ENCODE data around the gene PUS1. TPM values are rescaled to one million over a fixed set of nuclear protein-coding genes. Genes with fewer than 3 reads are reported as not detected.
"Not testable (repeated sequence)": the region's sequence is repeated elsewhere in the genome, so short reads cannot be mapped to it uniquely, and the experiment has no call there.

Gene PUS1
- total RNA-seq: 92.1 and 100.0 TPM in 2 replicates

DNA sequence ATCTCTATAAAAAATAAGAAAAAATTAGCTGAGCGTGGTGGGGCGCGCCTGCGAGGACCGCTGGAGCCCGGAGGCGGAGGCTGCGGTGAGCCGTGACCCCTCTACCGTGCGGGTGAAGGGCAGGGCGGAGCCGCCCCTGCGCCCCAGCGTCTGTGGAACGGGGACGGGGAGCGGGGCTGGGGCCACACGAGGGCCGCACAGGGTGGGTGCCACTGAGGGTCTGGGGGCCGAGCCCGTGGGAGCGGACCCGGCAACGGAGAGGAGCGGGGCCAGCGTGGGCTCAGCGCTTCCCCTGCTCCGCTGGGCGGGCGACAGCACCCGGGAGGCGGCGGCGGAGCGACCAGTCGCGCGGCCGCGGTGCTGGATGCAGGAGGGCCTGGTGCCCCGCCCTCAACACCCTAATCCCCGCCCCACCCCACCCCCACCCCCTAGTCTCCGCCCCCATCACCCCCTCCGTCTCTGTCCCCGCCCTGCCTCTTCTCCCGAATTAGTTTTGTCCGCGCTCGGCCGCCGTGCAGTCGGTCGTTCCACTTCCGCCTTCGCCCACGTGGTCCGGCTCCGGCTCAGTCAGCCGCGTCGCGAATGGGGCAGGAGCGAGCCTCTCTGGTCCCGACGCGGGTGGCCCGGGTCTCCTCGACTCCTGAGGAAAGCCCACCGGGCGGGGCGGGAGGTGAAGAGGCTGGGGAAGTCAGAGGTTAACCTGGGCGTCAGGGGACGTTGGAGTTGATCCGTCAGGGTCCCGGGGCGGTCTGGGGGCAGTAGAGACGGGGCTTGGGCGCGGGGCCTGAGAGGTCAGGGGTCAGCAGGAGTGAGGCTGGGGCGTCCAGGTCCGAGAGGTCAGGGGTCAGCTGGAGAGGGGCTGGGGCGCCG lies at the start of gene PUS1:
PUS1 (plus strand) TSS at position 566 of the 870 bp plus-strand sequence. CDS start 447 bp downstream, outside the sequence.
- no peaks in the 10 kb centered on the region for H3K27me3 Mint-ChIP-seq (ENCODE audit: insufficient read depth)
- peaks cover 24% of the 10 kb centered on the region for H3K36me3 Mint-ChIP-seq (ENCODE audit: low read depth)
- H3K9me3 Mint-ChIP-seq: no peaks in the 10 kb centered on the region
- H3K27ac Mint-ChIP-seq: peak within 1 kb of the TSS; percentile 95
- intact Hi-C loops (cut with micrococcal nuclease): loop anchor here (1.0 to 10.0 kb wide), 5 partner anchors 20 to 256 kb away; partner anchors contain the start of genes EP400 and SFSWAP
- H3K4me1 Mint-ChIP-seq (ENCODE audit: low read depth): peaks cover 13% of the 10 kb centered on the region
- H3K4me3 Mint-ChIP-seq: peak within 1 kb of the TSS; percentile 98
- DNase-seq (ENCODE audit: low spot score): peak; percentile 93

DNA sequence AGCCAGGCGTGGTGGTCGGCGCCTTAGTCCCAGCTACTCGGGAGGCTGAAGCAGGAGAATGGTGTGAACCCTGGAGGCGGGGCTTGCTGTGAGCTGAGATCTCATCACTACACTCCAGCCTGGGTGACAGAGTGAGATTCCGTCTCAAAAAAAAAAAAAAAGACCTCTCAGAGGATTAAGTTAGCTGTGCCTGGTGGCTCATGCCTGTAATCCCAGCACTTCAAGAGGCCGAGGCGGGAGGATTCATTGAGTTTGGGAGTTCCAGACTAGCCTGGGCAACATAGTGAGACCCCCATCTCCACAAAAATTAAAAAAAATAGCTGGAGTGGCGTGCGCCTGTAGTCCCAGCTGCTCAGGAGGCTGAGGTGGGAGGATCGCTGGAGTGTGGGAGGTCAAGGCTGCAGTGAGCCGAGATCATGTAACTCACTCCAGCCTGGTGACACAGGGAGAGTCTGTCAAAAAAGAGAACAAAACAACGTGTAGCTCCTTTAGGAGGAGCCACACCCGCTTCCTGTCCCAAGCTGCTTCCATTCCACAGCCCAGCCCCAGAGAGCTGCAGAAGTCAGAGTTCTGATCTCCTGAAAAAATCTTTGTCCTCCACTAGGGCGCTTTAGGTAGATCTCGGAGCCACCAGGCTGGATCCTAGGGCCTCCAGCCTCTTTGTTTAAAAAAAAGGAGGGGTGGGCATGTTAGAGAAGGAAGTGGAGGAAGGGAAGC lies 46.1 kb upstream of the PUS1 start:
- no peaks in the 10 kb centered on the region for H3K4me1 Mint-ChIP-seq (ENCODE audit: low read depth)
- no peak overlapping the region for H3K4me3 Mint-ChIP-seq
- H3K36me3 Mint-ChIP-seq (ENCODE audit: low read depth): peaks cover 2% of the 10 kb centered on the region
- peaks cover 9% of the 10 kb centered on the region for H3K27me3 Mint-ChIP-seq (ENCODE audit: insufficient read depth)
- intact Hi-C loops (cut with micrococcal nuclease): no loop called here
- no peak overlapping the region for H3K27ac Mint-ChIP-seq
- no peak for DNase-seq (ENCODE audit: low spot score)
- H3K9me3 Mint-ChIP-seq: peaks cover 8% of the 10 kb centered on the region

- Mint-ChIP-seq H3K4me3 (no peak overlapping the region), H3K9me3 (peaks cover 8% of the 10 kb centered on the region), H3K36me3 (ENCODE audit: low read depth) (peaks cover 2% of the 10 kb centered on the region), H3K27me3 (ENCODE audit: insufficient read depth) (peaks cover 6% of the 10 kb centered on the region), H3K4me1 (ENCODE audit: low read depth) (no peaks in the 10 kb centered on the region), H3K27ac (no peak overlapping the region)
- no peak for DNase-seq (ENCODE audit: low spot score)
- intact Hi-C loops (cut with micrococcal nuclease): no loop called here
Measured at GRCh38 chr12:131883521-131883900, 45.6 kb upstream of the PUS1 start.

DNA sequence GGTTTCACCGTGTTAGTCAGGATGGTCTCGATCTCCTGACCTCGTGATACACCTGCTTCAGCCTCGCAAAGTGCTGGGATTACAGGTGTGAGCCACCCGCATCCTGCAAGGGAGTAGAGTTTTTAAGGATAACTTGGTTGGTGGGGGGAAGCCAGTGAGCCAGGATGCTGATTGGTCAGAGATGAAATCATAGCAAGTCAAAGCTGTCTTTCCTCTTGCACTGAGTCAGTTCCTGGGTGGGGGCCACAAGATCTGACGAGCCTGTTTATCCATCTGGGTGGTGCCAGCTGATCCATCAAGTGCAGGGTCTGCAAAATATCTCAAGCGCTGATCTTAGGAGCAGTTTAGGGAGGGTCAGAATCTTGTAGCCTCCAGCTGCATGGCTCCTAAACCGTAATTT lies 44.0 kb upstream of the PUS1 start:
- H3K4me1 Mint-ChIP-seq (ENCODE audit: low read depth); H3K36me3 Mint-ChIP-seq (ENCODE audit: low read depth); H3K4me3 Mint-ChIP-seq; H3K9me3 Mint-ChIP-seq; H3K27ac Mint-ChIP-seq; intact Hi-C loops (cut with micrococcal nuclease); DNase-seq (ENCODE audit: low spot score): not testable (repeated sequence)
- H3K27me3 Mint-ChIP-seq (ENCODE audit: insufficient read depth): peaks cover 16% of the 10 kb centered on the region

DNA sequence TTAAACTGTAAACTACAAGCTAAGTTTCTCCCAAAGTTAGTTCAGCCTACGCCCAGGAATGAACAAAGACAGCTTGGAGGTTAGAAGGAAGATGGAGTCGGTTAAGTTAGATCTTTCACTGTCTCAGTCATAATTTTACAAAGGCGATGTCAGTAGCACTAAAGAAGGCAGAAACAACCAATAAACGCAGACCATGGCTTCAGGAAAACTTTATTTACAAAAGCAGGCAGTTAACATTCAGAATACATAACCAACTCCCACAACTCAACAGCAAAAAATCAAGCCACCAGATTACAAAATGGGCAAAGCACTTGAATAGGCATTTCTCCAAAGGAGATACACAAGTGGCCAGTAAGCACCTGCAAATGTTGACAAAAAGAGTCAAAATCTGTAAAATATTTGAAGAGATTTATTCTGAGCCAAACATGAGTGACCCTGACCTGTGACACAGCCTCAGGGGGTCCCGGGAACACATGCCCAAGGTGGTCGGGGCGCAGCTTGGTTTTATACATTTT lies 43.5 kb upstream of the PUS1 start:
- peaks cover 2% of the 10 kb centered on the region for H3K36me3 Mint-ChIP-seq (ENCODE audit: low read depth)
- no peaks in the 10 kb centered on the region for H3K4me1 Mint-ChIP-seq (ENCODE audit: low read depth)
- no peak for DNase-seq (ENCODE audit: low spot score)

GRCh38 chr12:131891722-131892121 lies 37.4 kb upstream of the PUS1 start:
- not testable (repeated sequence) for H3K36me3 Mint-ChIP-seq (ENCODE audit: low read depth); H3K4me1 Mint-ChIP-seq (ENCODE audit: low read depth); H3K27ac Mint-ChIP-seq; DNase-seq (ENCODE audit: low spot score); H3K4me3 Mint-ChIP-seq; H3K9me3 Mint-ChIP-seq
- intact Hi-C loops (cut with micrococcal nuclease): loop anchor here (10.0 kb wide), 3 partner anchors 207 to 1017 kb away; partner anchors contain the start of gene RAN
- peaks cover 14% of the 10 kb centered on the region for H3K27me3 Mint-ChIP-seq (ENCODE audit: insufficient read depth)

More for the DNA sequence above, 43.5 kb upstream of the PUS1 start:
- H3K9me3 Mint-ChIP-seq: peaks cover 8% of the 10 kb centered on the region
- H3K27me3 Mint-ChIP-seq (ENCODE audit: insufficient read depth): peaks cover 16% of the 10 kb centered on the region
- H3K27ac Mint-ChIP-seq: no peak overlapping the region
- no peak overlapping the region for H3K4me3 Mint-ChIP-seq
- intact Hi-C loops (cut with micrococcal nuclease): no loop called here

DNA sequence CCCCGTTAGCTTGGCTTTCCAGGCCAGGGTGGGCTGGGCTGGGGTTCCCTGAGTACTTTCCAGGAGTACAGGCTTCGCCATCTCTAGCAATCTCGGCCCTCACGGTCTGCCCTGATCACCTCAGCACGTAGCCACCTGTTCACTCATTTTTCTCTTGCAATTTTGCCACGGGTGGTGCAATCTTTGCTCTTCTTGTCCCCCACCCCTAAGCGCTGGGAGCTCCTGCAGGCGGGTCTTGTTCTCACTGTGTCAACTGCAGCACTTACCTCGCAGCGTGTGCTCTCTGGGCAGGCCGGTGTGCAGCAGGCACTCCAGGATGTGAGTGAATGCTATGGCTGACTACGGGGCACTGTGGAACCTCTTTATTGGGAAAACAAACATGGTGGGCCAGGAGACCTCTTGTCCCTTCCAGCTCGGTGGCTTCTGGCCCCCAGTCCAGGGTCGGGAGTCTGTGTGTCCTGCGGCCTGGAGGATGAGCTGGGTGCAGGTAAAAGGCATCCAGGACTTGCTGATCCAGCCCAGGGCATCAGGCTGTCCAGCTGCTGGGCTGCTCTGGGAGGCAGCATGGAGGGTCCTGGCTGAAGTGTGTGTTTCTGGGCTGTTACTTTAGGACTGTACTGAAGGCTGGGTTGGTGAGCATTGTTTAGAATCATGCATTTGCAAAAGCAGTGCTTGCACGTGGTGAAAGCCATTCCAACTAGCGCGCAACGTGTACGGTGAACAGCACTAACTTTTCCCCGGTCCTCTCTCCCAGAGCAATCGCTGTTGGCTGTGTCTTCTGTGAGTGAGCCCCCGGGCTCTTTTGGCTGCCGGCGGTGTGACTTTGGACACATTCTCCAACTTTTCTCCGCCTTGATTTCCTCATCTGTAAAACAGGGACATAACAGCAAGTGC lies 36.1 kb upstream of the PUS1 start:
- H3K36me3 Mint-ChIP-seq (ENCODE audit: low read depth): no peaks in the 10 kb centered on the region
- DNase-seq (ENCODE audit: low spot score): no peak
- no peak overlapping the region for H3K27ac Mint-ChIP-seq
- H3K27me3 Mint-ChIP-seq (ENCODE audit: insufficient read depth): peaks cover 14% of the 10 kb centered on the region
- no peaks in the 10 kb centered on the region for H3K9me3 Mint-ChIP-seq
- intact Hi-C loops (cut with micrococcal nuclease): loop anchor here (10.0 kb wide), 3 partner anchors 208 to 1018 kb away; partner anchors contain the start of gene RAN
- H3K4me1 Mint-ChIP-seq (ENCODE audit: low read depth): no peaks in the 10 kb centered on the region
- peak overlapping the region; percentile 39 for H3K4me3 Mint-ChIP-seq

- Mint-ChIP-seq H3K36me3 (ENCODE audit: low read depth) (no peaks in the 10 kb centered on the region), H3K4me3 (peak overlapping the region; percentile 39), H3K27me3 (ENCODE audit: insufficient read depth) (peaks cover 12% of the 10 kb centered on the region), H3K4me1 (ENCODE audit: low read depth) (no peaks in the 10 kb centered on the region), H3K27ac (no peak overlapping the region), H3K9me3 (no peaks in the 10 kb centered on the region)
- DNase-seq (ENCODE audit: low spot score): no peak
- intact Hi-C loops (cut with micrococcal nuclease): loop anchor here (1.0 to 10.0 kb wide), 6 partner anchors 56 to 1019 kb away; partner anchors contain the start of genes EP400, MMP17 and RAN
Measured at GRCh38 chr12:131893605-131894312, 35.3 kb upstream of the PUS1 start.

DNA sequence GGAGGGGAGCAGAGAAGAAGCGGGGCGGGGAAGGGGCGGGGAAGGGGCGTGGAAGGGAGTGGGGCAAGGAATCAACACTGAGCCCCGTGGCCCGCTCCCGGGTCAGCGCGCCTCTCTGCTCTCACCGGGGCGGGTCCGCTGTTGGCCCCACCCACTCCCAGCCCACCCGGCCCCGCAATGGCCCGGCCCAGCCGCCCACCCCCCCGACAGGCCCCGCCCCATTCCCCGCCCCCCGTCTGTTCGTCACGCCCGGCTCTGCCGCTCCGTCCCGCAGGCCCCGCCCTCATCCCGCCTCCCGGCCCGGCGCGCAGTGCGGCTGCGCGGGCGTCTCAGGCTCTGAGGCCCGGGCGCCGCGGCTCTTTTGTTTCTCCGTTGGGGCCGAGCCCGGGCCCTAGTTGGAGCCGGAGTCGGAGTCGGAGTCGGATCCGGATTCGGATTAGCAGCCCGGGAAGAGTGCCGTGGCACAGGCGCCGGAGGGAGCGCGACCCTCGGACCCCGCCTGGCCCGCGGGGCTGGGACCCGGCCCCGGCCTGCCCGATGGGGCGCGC lies 34.7 kb upstream of the PUS1 start, which contains the start of gene ULK1:
ULK1 (plus strand) TSS at position 310 of the 548 bp plus-strand sequence. CDS start 380 bp downstream, outside the sequence.
- H3K9me3 Mint-ChIP-seq: no peaks in the 10 kb centered on the region
- peak within 1 kb of the TSS; percentile 78 for H3K27ac Mint-ChIP-seq
- intact Hi-C loops (cut with micrococcal nuclease): loop anchor here (1.0 to 10.0 kb wide), 6 partner anchors 55 to 1020 kb away; partner anchors contain the start of genes EP400, MMP17 and RAN

DNA sequence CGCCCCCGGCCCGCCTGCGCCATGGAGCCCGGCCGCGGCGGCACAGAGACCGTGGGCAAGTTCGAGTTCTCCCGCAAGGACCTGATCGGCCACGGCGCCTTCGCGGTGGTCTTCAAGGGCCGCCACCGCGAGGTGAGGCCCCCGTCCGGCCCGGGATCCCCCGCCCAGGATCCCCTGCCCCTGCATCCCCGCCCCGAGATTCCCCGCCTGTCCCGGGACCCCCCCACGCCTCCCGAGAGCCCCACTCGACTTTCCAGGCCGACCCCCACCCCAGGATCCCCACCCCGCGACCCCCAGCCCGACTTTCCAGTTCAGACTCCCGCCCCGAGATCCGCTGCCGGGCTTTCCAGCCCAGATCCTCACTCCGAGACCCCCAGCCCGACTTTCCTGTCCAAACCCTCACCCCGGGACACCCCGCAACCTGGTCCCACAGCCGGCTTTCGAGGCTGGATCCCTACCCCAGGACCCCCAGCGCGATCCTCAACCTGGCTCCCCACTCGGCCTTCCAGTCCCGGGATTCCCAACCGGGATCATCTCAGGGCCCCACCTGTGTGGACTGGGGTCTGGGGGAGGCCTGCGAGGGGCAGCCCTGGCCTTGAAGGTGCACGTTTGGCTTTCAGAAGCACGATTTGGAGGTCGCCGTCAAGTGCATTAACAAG lies 34.0 kb upstream of the PUS1 start:
- H3K4me1 Mint-ChIP-seq (ENCODE audit: low read depth): no peaks in the 10 kb centered on the region
- intact Hi-C loops (cut with micrococcal nuclease): loop anchor here (1.0 to 10.0 kb wide), 7 partner anchors 54 to 1020 kb away; partner anchors contain the start of genes EP400, MMP17, RAN and SFSWAP

More for the DNA sequence above, 34.7 kb upstream of the PUS1 start, which contains the start of gene ULK1:
- H3K4me3 Mint-ChIP-seq: peak within 1 kb of the TSS; percentile 86
- peaks cover 5% of the 10 kb centered on the region for H3K27me3 Mint-ChIP-seq (ENCODE audit: insufficient read depth)
- H3K4me1 Mint-ChIP-seq (ENCODE audit: low read depth): no peaks in the 10 kb centered on the region
- H3K36me3 Mint-ChIP-seq (ENCODE audit: low read depth): no peaks in the 10 kb centered on the region
- peak; percentile 91 for DNase-seq (ENCODE audit: low spot score)

DNA sequence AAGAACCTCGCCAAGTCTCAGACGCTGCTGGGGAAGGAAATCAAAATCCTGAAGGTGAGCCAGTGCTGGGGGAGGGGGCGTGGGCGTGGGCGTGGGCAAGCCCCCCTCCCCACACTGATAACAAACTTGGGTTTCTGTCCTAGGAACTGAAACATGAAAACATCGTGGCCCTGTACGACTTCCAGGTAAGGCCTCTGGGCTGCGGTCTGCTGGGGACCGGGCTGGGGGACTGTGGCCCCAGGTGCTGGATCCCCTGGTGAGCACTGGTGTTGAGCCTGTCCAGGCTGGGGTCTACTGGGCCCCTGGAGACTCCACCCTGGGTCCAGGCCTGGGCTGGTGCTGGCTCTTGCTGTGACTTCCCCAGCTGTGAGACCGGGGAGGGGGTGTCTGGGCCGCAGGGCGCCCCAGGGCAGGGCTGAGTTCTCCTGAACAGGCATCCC lies 33.4 kb upstream of the PUS1 start:
- peak overlapping the region; percentile 86 for H3K4me3 Mint-ChIP-seq
- no peak for DNase-seq (ENCODE audit: low spot score)
- no peaks in the 10 kb centered on the region for H3K9me3 Mint-ChIP-seq
- intact Hi-C loops (cut with micrococcal nuclease): loop anchor here (1.0 to 10.0 kb wide), 5 partner anchors 34 to 1021 kb away; partner anchors contain the start of genes PUS1, RAN and SFSWAP
- H3K36me3 Mint-ChIP-seq (ENCODE audit: low read depth): no peaks in the 10 kb centered on the region
- peaks cover 2% of the 10 kb centered on the region for H3K27me3 Mint-ChIP-seq (ENCODE audit: insufficient read depth)
- no peaks in the 10 kb centered on the region for H3K4me1 Mint-ChIP-seq (ENCODE audit: low read depth)
- peak overlapping the region; percentile 78 for H3K27ac Mint-ChIP-seq

More for the DNA sequence above, 34.0 kb upstream of the PUS1 start:
- Mint-ChIP-seq H3K9me3 (no peaks in the 10 kb centered on the region), H3K36me3 (ENCODE audit: low read depth) (no peaks in the 10 kb centered on the region), H3K27me3 (ENCODE audit: insufficient read depth) (peaks cover 2% of the 10 kb centered on the region), H3K4me3 (peak overlapping the region; percentile 86), H3K27ac (peak overlapping the region; percentile 78)
- no peak for DNase-seq (ENCODE audit: low spot score)
